GM19043 (cell line): ENCODE measurements around the gene NXPH3.

Experiments
- ATAC-seq: cut with Tn5 transposase; IDR thresholded peaks from one replicate; pipeline ENCODE4 v1.9.1; 2021; ENCODE audit warnings: low read depth; ENCODE audit not compliant: unreplicated experiment

The NXPH3 gene

GRCh38 chr17:49574323-49574781, 1.3 kb upstream of the NXPH3 start:
- no peak for ATAC-seq

- ATAC-seq = no peak
These were observed 559 bp upstream of the NXPH3 start for GRCh38 chr17:49574945-49575678.

GRCh38 chr17:49576088-49576916, 631 bp downstream of the NXPH3 start:
- ATAC-seq = no peak

GRCh38 chr17:49576917-49577649, 1.4 kb downstream of the NXPH3 start:
- ATAC-seq = no peak

GRCh38 chr17:49577650-49577934, 1.9 kb downstream of the NXPH3 start:
- ATAC-seq = no peak

GRCh38 chr17:49577963-49578362, 2.3 kb downstream of the NXPH3 start:
- no peak for ATAC-seq

- no peak for ATAC-seq
These were observed 2.7 kb downstream of the NXPH3 start for GRCh38 chr17:49578414-49578813.

- no peak for ATAC-seq
These were observed 3.4 kb downstream of the NXPH3 start for GRCh38 chr17:49578952-49579500.

GRCh38 chr17:49579522-49579921, 3.9 kb downstream of the NXPH3 start:
- no peak for ATAC-seq

GRCh38 chr17:49580055-49580721, 4.5 kb downstream of the NXPH3 start:
- ATAC-seq = no peak

- no peak for ATAC-seq
These were observed 5.4 kb downstream of the NXPH3 start for GRCh38 chr17:49580981-49581647.

GRCh38 chr17:49581648-49581998, 6.0 kb downstream of the NXPH3 start:
- ATAC-seq = no peak

GRCh38 chr17:49582055-49582722, 6.5 kb downstream of the NXPH3 start:
- no peak for ATAC-seq

- no peak for ATAC-seq
These were observed 7.1 kb downstream of the NXPH3 start for GRCh38 chr17:49582789-49583188.

- ATAC-seq = no peak
These were observed 7.6 kb downstream of the NXPH3 start for GRCh38 chr17:49583226-49583625.

GRCh38 chr17:49583889-49584288, 8.2 kb downstream of the NXPH3 start:
- no peak for ATAC-seq

GRCh38 chr17:49585422-49586027, 9.9 kb downstream of the NXPH3 start:
- no peak for ATAC-seq

- no peak for ATAC-seq
These were observed 11.8 kb downstream of the NXPH3 start for GRCh38 chr17:49587366-49588073.

- ATAC-seq = no peak
These were observed 12.6 kb downstream of the NXPH3 start for GRCh38 chr17:49588312-49588711.
